ENCODE results near the gene SIN3B.

The SIN3B gene

GRCh38 chr19:16892436-16892835 is 63.2 kb downstream of the SIN3B start:
- Histone ChIP-seq H3K9ac (ENCODE audit: low read depth, low read length) (no peak overlapping the region), H3K27me3 (ENCODE audit: insufficient read depth, low read length) (peaks cover 9% of the 10 kb centered on the region), H3K4me1 (ENCODE audit: insufficient read depth, low read length) (no peaks in the 10 kb centered on the region), H3K9me3 (ENCODE audit: insufficient read depth, low read depth, low read length) (no peaks in the 10 kb centered on the region), H3K27ac (ENCODE audit: low read depth, low read length) (no peak overlapping the region), H3K36me3 (ENCODE audit: insufficient read depth, low read length) (no peaks in the 10 kb centered on the region), H3K4me3 (ENCODE audit: low read length) (no peak overlapping the region)
- WGBS = 95% methylated on average over 4 of the region's 4 CpGs

- Histone ChIP-seq H3K27ac (ENCODE audit: low read depth, low read length) (no peak overlapping the region), H3K9me3 (ENCODE audit: insufficient read depth, low read depth, low read length) (no peaks in the 10 kb centered on the region), H3K9ac (ENCODE audit: low read depth, low read length) (no peak overlapping the region), H3K4me3 (ENCODE audit: low read length) (no peak overlapping the region), H3K4me1 (ENCODE audit: insufficient read depth, low read length) (no peaks in the 10 kb centered on the region), H3K27me3 (ENCODE audit: insufficient read depth, low read length) (peaks cover 15% of the 10 kb centered on the region), H3K36me3 (ENCODE audit: insufficient read depth, low read length) (no peaks in the 10 kb centered on the region)
- WGBS = 93% methylated on average over 18 of the region's 19 CpGs
These were observed 63.9 kb downstream of the SIN3B start for GRCh38 chr19:16892868-16893685.

- 82% methylated on average over 14 of the region's 14 CpGs for WGBS
- Histone ChIP-seq H3K4me1 (ENCODE audit: insufficient read depth, low read length) (no peaks in the 10 kb centered on the region), H3K27me3 (ENCODE audit: insufficient read depth, low read length) (peaks cover 21% of the 10 kb centered on the region), H3K9ac (ENCODE audit: low read depth, low read length) (no peak overlapping the region), H3K4me3 (ENCODE audit: low read length) (no peak overlapping the region), H3K27ac (ENCODE audit: low read depth, low read length) (no peak overlapping the region), H3K36me3 (ENCODE audit: insufficient read depth, low read length) (no peaks in the 10 kb centered on the region), H3K9me3 (ENCODE audit: insufficient read depth, low read depth, low read length) (no peaks in the 10 kb centered on the region)
These were observed 64.4 kb downstream of the SIN3B start for GRCh38 chr19:16893686-16893989.

GRCh38 chr19:16894080-16894479 is 64.9 kb downstream of the SIN3B start:
- H3K9ac ChIP-seq (ENCODE audit: low read depth, low read length) = no peak overlapping the region
- no peaks in the 10 kb centered on the region for H3K4me1 ChIP-seq (ENCODE audit: insufficient read depth, low read length)
- no peak overlapping the region for H3K4me3 ChIP-seq (ENCODE audit: low read length)
- no peaks in the 10 kb centered on the region for H3K9me3 ChIP-seq (ENCODE audit: insufficient read depth, low read depth, low read length)
- no peak overlapping the region for H3K27ac ChIP-seq (ENCODE audit: low read depth, low read length)
- 85% methylated on average over 7 of the region's 7 CpGs for WGBS
- no peaks in the 10 kb centered on the region for H3K36me3 ChIP-seq (ENCODE audit: insufficient read depth, low read length)
- peaks cover 24% of the 10 kb centered on the region for H3K27me3 ChIP-seq (ENCODE audit: insufficient read depth, low read length)

- no peak overlapping the region for H3K9ac ChIP-seq (ENCODE audit: low read depth, low read length)
- H3K4me3 ChIP-seq (ENCODE audit: low read length) = peak overlapping the region; percentile 72
- no peaks in the 10 kb centered on the region for H3K4me1 ChIP-seq (ENCODE audit: insufficient read depth, low read length)
- peaks cover 24% of the 10 kb centered on the region for H3K27me3 ChIP-seq (ENCODE audit: insufficient read depth, low read length)
- 56% methylated on average over 27 of the region's 30 CpGs for WGBS
- no peaks in the 10 kb centered on the region for H3K9me3 ChIP-seq (ENCODE audit: insufficient read depth, low read depth, low read length)
- no peaks in the 10 kb centered on the region for H3K36me3 ChIP-seq (ENCODE audit: insufficient read depth, low read length)
- H3K27ac ChIP-seq (ENCODE audit: low read depth, low read length) = no peak overlapping the region
These were observed 66.4 kb downstream of the SIN3B start for GRCh38 chr19:16895467-16896145.

- H3K9ac ChIP-seq (ENCODE audit: low read depth, low read length) = peak overlapping the region; percentile 40; the same call in 1 of the 2 replicates
- no peaks in the 10 kb centered on the region for H3K4me1 ChIP-seq (ENCODE audit: insufficient read depth, low read length)
- 2% methylated on average over 58 of the region's 66 CpGs for WGBS
These were observed 67.2 kb downstream of the SIN3B start for GRCh38 chr19:16896146-16897028.

GRCh38 chr19:16897029-16897855 is 68.0 kb downstream of the SIN3B start:
- no peaks in the 10 kb centered on the region for H3K4me1 ChIP-seq (ENCODE audit: insufficient read depth, low read length)
- H3K27ac ChIP-seq (ENCODE audit: low read depth, low read length) = no peak overlapping the region
- H3K36me3 ChIP-seq (ENCODE audit: insufficient read depth, low read length) = no peaks in the 10 kb centered on the region
- no peak overlapping the region for H3K9ac ChIP-seq (ENCODE audit: low read depth, low read length)
- peak overlapping the region; percentile 71 for H3K4me3 ChIP-seq (ENCODE audit: low read length)
- H3K9me3 ChIP-seq (ENCODE audit: insufficient read depth, low read depth, low read length) = no peaks in the 10 kb centered on the region
- WGBS = under 1% methylated on average over 58 of the region's 68 CpGs
- H3K27me3 ChIP-seq (ENCODE audit: insufficient read depth, low read length) = peaks cover 24% of the 10 kb centered on the region

More at GRCh38 chr19:16896146-16897028, 67.2 kb downstream of the SIN3B start:
- Histone ChIP-seq H3K9me3 (ENCODE audit: insufficient read depth, low read depth, low read length) (no peaks in the 10 kb centered on the region), H3K4me3 (ENCODE audit: low read length) (peak overlapping the region; percentile 72), H3K27me3 (ENCODE audit: insufficient read depth, low read length) (peaks cover 24% of the 10 kb centered on the region), H3K36me3 (ENCODE audit: insufficient read depth, low read length) (no peaks in the 10 kb centered on the region), H3K27ac (ENCODE audit: low read depth, low read length) (no peak overlapping the region)

- 6% methylated on average over 30 of the region's 30 CpGs for WGBS
- Histone ChIP-seq H3K9me3 (ENCODE audit: insufficient read depth, low read depth, low read length) (no peaks in the 10 kb centered on the region), H3K27me3 (ENCODE audit: insufficient read depth, low read length) (peaks cover 24% of the 10 kb centered on the region), H3K4me1 (ENCODE audit: insufficient read depth, low read length) (no peaks in the 10 kb centered on the region), H3K4me3 (ENCODE audit: low read length) (peak overlapping the region; percentile 71), H3K36me3 (ENCODE audit: insufficient read depth, low read length) (no peaks in the 10 kb centered on the region), H3K9ac (ENCODE audit: low read depth, low read length) (no peak overlapping the region), H3K27ac (ENCODE audit: low read depth, low read length) (no peak overlapping the region)
These were observed 68.6 kb downstream of the SIN3B start for GRCh38 chr19:16897856-16898161.

GRCh38 chr19:16898361-16899015 is 69.3 kb downstream of the SIN3B start:
- WGBS = 87% methylated on average over 12 of the region's 12 CpGs
- Histone ChIP-seq H3K4me3 (ENCODE audit: low read length) (no peak overlapping the region), H3K9me3 (ENCODE audit: insufficient read depth, low read depth, low read length) (no peaks in the 10 kb centered on the region), H3K9ac (ENCODE audit: low read depth, low read length) (no peak overlapping the region), H3K36me3 (ENCODE audit: insufficient read depth, low read length) (no peaks in the 10 kb centered on the region), H3K27me3 (ENCODE audit: insufficient read depth, low read length) (peaks cover 24% of the 10 kb centered on the region), H3K27ac (ENCODE audit: low read depth, low read length) (no peak overlapping the region), H3K4me1 (ENCODE audit: insufficient read depth, low read length) (no peaks in the 10 kb centered on the region)

- H3K4me1 ChIP-seq (ENCODE audit: insufficient read depth, low read length) = no peaks in the 10 kb centered on the region
- WGBS = 27% methylated on average over 7 of the region's 7 CpGs
These were observed 70.4 kb downstream of the SIN3B start for GRCh38 chr19:16899566-16900075.

More at GRCh38 chr19:16899566-16900075, 70.4 kb downstream of the SIN3B start:
- Histone ChIP-seq H3K27me3 (ENCODE audit: insufficient read depth, low read length) (peaks cover 24% of the 10 kb centered on the region), H3K27ac (ENCODE audit: low read depth, low read length) (no peak overlapping the region), H3K9ac (ENCODE audit: low read depth, low read length) (no peak overlapping the region), H3K4me3 (ENCODE audit: low read length) (no peak overlapping the region), H3K36me3 (ENCODE audit: insufficient read depth, low read length) (no peaks in the 10 kb centered on the region), H3K9me3 (ENCODE audit: insufficient read depth, low read depth, low read length) (0 out of 2 replicates have a peak, but pooled peaks cover 2% of the 10 kb centered on the region)

All from HUES64 (cell line).